Activated CD4-positive, alpha-beta T cell treated with anti-CD3 and anti-CD28 coated beads for 36 hours (primary cell): Measurements from ENCODE around the gene PPBP. TPM values are rescaled to one million over a fixed set of nuclear protein-coding genes. Genes with fewer than 3 reads are reported as not detected.
"Not testable (repeated sequence)": the region's sequence is repeated elsewhere in the genome, so short reads cannot be mapped to it uniquely, and the experiment has no call there.

Source experiments
- ATAC-seq: fragments of 200-7000 bp; cut with Tn5 transposase; one replicate; pipeline ENCODE4 v1.10.0; 2021; ENCODE audit warnings: mild to moderate bottlenecking, moderate library complexity
- CTCF ChIA-PET: fragments of 350-600 bp; sonication (Branson Sonifier 250); formaldehyde crosslinking; loops from one replicate; lab custom pipeline; 2021; ENCODE audit warnings: antibody characterized with exemption; lab: Charles Lee
- POLR2A ChIA-PET: fragments of 350-600 bp; sonication (Branson Sonifier 250); formaldehyde crosslinking; loops from one replicate; lab custom pipeline; 2021; ENCODE audit warnings: antibody characterized with exemption, inconsistent platforms; lab: Charles Lee
- DNase-seq: peaks from one replicate; pipeline ENCODE4 v3.0.0-alpha.2; 2020
- H3K27ac Mint-ChIP-seq: one replicate; pipeline ENCODE4 v1.8.0; 2021; ENCODE audit warnings: mixed read lengths
- H3K27me3 Mint-ChIP-seq: one replicate; pipeline ENCODE4 v1.8.0; 2021; ENCODE audit warnings: mixed read lengths
- H3K36me3 Mint-ChIP-seq: one replicate; pipeline ENCODE4 v1.8.0; 2021; ENCODE audit warnings: low read depth, mixed read lengths
- H3K4me1 Mint-ChIP-seq: one replicate; pipeline ENCODE4 v1.8.0; 2021; ENCODE audit warnings: mixed read lengths
- H3K4me3 Mint-ChIP-seq: one replicate; pipeline ENCODE4 v1.8.0; 2021; ENCODE audit warnings: mild to moderate bottlenecking, moderate library complexity, mixed read lengths
- H3K9me3 Mint-ChIP-seq: one replicate; pipeline ENCODE4 v1.8.0; 2021; ENCODE audit warnings: low read depth, mixed read lengths
- intact Hi-C, 2 experiments: fragments of 100-400 bp; cut with DNase I in 1 of 2; cut with micrococcal nuclease in 1 of 2; formaldehyde crosslinking; loops; one replicate each; pipeline versions ENCODE4 v1.14.2 to v1.15.1; 2022 to 2024; cut with DNase I, micrococcal nuclease
- total RNA-seq, 2 experiments: library from RNA; stranded (reverse); gene quantifications; one replicate each; pipeline ENCODE4 v1.2.3, GENCODE V29; 2021

PPBP gene
- total RNA-seq, 2 experiments from 2014 or later = not detected

- H3K4me1 Mint-ChIP-seq = no peaks in the 10 kb centered on the region
- peaks cover 1% of the 10 kb centered on the region for H3K27me3 Mint-ChIP-seq
- H3K9me3 Mint-ChIP-seq = peaks cover 8% of the 10 kb centered on the region
- ATAC-seq (no peak), DNase-seq (no peak)
- no peak overlapping the region for H3K4me3 Mint-ChIP-seq
- H3K27ac Mint-ChIP-seq = no peak overlapping the region
- H3K36me3 Mint-ChIP-seq = no peaks in the 10 kb centered on the region
- ChIA-PET POLR2A (no interaction called here), CTCF (no interaction called here)
- intact Hi-C loops = no loop called here
These were observed 13.6 kb downstream of the PPBP start for GRCh38 chr4:73974352-73974751.

GRCh38 chr4:73970945-73971344 lies 17.0 kb downstream of the PPBP start:
- H3K4me3 Mint-ChIP-seq = no peak overlapping the region
- H3K36me3 Mint-ChIP-seq = no peaks in the 10 kb centered on the region
- H3K9me3 Mint-ChIP-seq = peaks cover 8% of the 10 kb centered on the region
- no peak for DNase-seq
- no peaks in the 10 kb centered on the region for H3K27me3 Mint-ChIP-seq
- ATAC-seq = no peak
- intact Hi-C loops = no loop called here
- H3K4me1 Mint-ChIP-seq = no peaks in the 10 kb centered on the region
- H3K27ac Mint-ChIP-seq = no peak overlapping the region
- CTCF ChIA-PET = no interaction called here
- POLR2A ChIA-PET = no interaction called here

GRCh38 chr4:73970011-73970410 lies 18.0 kb downstream of the PPBP start:
- intact Hi-C loops = no loop called here
- H3K27me3 Mint-ChIP-seq = no peaks in the 10 kb centered on the region
- POLR2A ChIA-PET = no interaction called here

GRCh38 chr4:73967866-73968265 lies 20.1 kb downstream of the PPBP start:
- no peaks in the 10 kb centered on the region for H3K27me3 Mint-ChIP-seq
- intact Hi-C loops = no loop called here
- H3K4me3 Mint-ChIP-seq = no peak overlapping the region
- CTCF ChIA-PET = no interaction called here
- POLR2A ChIA-PET = no interaction called here
- ATAC-seq = no peak
- DNase-seq = no peak
- no peaks in the 10 kb centered on the region for H3K4me1 Mint-ChIP-seq
- no peaks in the 10 kb centered on the region for H3K9me3 Mint-ChIP-seq
- no peak overlapping the region for H3K27ac Mint-ChIP-seq
- no peaks in the 10 kb centered on the region for H3K36me3 Mint-ChIP-seq

More at GRCh38 chr4:73970011-73970410, 18.0 kb downstream of the PPBP start:
- Mint-ChIP-seq H3K4me1 (no peaks in the 10 kb centered on the region), H3K9me3 (peaks cover 1% of the 10 kb centered on the region), H3K36me3 (no peaks in the 10 kb centered on the region), H3K4me3 (no peak overlapping the region), H3K27ac (no peak overlapping the region)
- CTCF ChIA-PET = no interaction called here
- DNase-seq (no peak), ATAC-seq (no peak)

GRCh38 chr4:73964862-73965611 lies 23.0 kb downstream of the PPBP start:
- Mint-ChIP-seq H3K27me3 (no peaks in the 10 kb centered on the region), H3K9me3 (peaks cover 11% of the 10 kb centered on the region), H3K27ac (no peak overlapping the region), H3K4me3 (no peak overlapping the region), H3K36me3 (no peaks in the 10 kb centered on the region), H3K4me1 (no peaks in the 10 kb centered on the region)
- intact Hi-C loops = no loop called here
- DNase-seq (no peak), ATAC-seq (no peak)
- POLR2A ChIA-PET = no interaction called here
- CTCF ChIA-PET = interaction anchor here (0.6 kb wide), 1 partner anchor 234 kb away, joined by 3 read pairs; no protein-coding TSS in a partner anchor

GRCh38 chr4:73962724-73963123 lies 25.3 kb downstream of the PPBP start:
- DNase-seq (no peak), ATAC-seq (no peak)
- H3K4me1 Mint-ChIP-seq = no peaks in the 10 kb centered on the region
- CTCF ChIA-PET = interaction anchor here (0.8 kb wide), 1 partner anchor 289 kb away, joined by 3 read pairs; no protein-coding TSS in a partner anchor
- H3K36me3 Mint-ChIP-seq = no peaks in the 10 kb centered on the region
- intact Hi-C loops = no loop called here
- H3K27ac Mint-ChIP-seq = no peak overlapping the region
- H3K9me3 Mint-ChIP-seq = peaks cover 17% of the 10 kb centered on the region
- no peaks in the 10 kb centered on the region for H3K27me3 Mint-ChIP-seq
- H3K4me3 Mint-ChIP-seq = no peak overlapping the region
- POLR2A ChIA-PET = no interaction called here

GRCh38 chr4:73959041-73959440 lies 28.9 kb downstream of the PPBP start:
- ATAC-seq, H3K4me3 Mint-ChIP-seq, H3K36me3 Mint-ChIP-seq, DNase-seq, intact Hi-C loops, CTCF ChIA-PET, POLR2A ChIA-PET, H3K4me1 Mint-ChIP-seq, H3K27me3 Mint-ChIP-seq, H3K27ac Mint-ChIP-seq: not testable (repeated sequence)
- peaks cover 29% of the 10 kb centered on the region for H3K9me3 Mint-ChIP-seq

- Mint-ChIP-seq H3K27me3 (no peaks in the 10 kb centered on the region), H3K4me1 (no peaks in the 10 kb centered on the region), H3K9me3 (peaks cover 8% of the 10 kb centered on the region), H3K36me3 (no peaks in the 10 kb centered on the region), H3K4me3 (no peak overlapping the region), H3K27ac (no peak overlapping the region)
- ChIA-PET CTCF (interaction anchor here (0.6 kb wide), 1 partner anchor 1736 kb away, joined by 3 read pairs; no protein-coding TSS in a partner anchor), POLR2A (no interaction called here)
- DNase-seq (no peak), ATAC-seq (no peak)
- intact Hi-C loops = no loop called here
These were observed 35.6 kb downstream of the PPBP start for GRCh38 chr4:73952352-73952751.

- intact Hi-C loops, H3K4me3 Mint-ChIP-seq, H3K9me3 Mint-ChIP-seq, CTCF ChIA-PET, H3K27me3 Mint-ChIP-seq, H3K4me1 Mint-ChIP-seq, ATAC-seq, H3K36me3 Mint-ChIP-seq, POLR2A ChIA-PET, DNase-seq, H3K27ac Mint-ChIP-seq: not testable (repeated sequence)
These were observed 37.5 kb downstream of the PPBP start for GRCh38 chr4:73950376-73950920.

- no peak for ATAC-seq
- Mint-ChIP-seq H3K4me3 (no peak overlapping the region), H3K36me3 (no peaks in the 10 kb centered on the region), H3K9me3 (no peaks in the 10 kb centered on the region), H3K27ac (no peak overlapping the region), H3K27me3 (peaks cover 15% of the 10 kb centered on the region), H3K4me1 (peaks cover 2% of the 10 kb centered on the region)
- ChIA-PET CTCF (no interaction called here), POLR2A (no interaction called here)
- DNase-seq = no peak
- intact Hi-C loops = no loop called here
These were observed 38.8 kb downstream of the PPBP start for GRCh38 chr4:73948990-73949706.

GRCh38 chr4:73948291-73948690 lies 39.7 kb downstream of the PPBP start:
- Mint-ChIP-seq H3K4me3 (no peak overlapping the region), H3K27ac (no peak overlapping the region), H3K4me1 (peaks cover 2% of the 10 kb centered on the region), H3K27me3 (peaks cover 20% of the 10 kb centered on the region), H3K9me3 (no peaks in the 10 kb centered on the region), H3K36me3 (no peaks in the 10 kb centered on the region)
- CTCF ChIA-PET = no interaction called here
- DNase-seq = no peak
- ATAC-seq = no peak
- intact Hi-C loops = no loop called here
- POLR2A ChIA-PET = no interaction called here
